Measurements from ENCODE around the gene LRRC56. TPM values are rescaled to one million over a fixed set of nuclear protein-coding genes. Genes with fewer than 3 reads are reported as not detected.
A peak's percentile ranks its signal among the peaks of the same experiment; 100 is the strongest.

Gene LRRC56
- total and polyA plus RNA-seq, 2 of the 13 experiments (the other 11 are each of a cell fraction or from before 2014, with no cell fraction given) = 0.11 to 0.29 TPM

DNA sequence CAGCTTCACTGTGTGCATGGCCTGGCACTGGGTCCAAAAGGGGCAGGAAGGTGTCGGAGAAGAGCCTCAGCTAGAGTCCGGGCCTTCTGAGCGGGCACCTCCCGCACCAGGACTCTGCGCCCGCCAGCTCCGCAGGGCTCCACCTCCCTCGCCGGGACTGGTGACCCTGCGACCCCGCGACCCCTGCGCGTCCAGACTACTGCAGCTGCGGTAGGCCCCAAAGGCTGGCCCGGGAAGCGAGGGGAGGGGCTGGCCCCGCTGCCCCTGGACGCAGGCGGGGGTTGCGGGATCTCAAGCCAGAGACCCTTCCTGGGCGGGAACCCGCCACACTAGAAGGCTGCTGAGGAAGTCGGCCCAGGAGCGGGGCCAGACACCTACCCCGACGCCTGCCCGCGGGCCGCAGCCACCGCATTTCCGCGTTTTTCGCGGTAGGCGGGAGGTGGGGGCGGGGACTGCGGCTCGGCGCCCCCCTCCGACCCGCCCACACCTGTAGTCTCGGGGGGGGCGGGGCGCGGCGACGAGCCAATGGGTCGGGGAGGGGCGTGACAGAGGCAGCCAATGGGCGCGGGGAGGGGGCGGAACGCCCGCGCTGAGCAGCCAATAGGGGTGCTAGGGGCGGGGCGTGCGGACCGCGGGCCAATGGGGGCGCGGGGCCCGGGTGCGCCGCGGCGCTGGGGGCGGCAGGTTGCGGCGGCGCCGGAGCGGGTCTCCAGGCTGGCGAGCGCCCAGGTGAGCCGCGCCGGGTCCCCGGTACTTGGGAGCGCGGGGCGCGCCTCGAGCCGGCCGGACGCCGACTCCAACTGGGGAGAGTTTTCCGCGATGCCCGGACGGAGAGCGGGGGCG lies 23.2 kb downstream of the LRRC56 start, which contains the start of the genes LMNTD2 and RASSF7 (continued):
- peak; percentile 86 for TF ChIP-seq TBX2 (CRISPR knock-in tag; IDR thresholded peaks at IDR 0.05; ENCODE audit: borderline replicate concordance)
- TF ChIP-seq, protein P1, sequence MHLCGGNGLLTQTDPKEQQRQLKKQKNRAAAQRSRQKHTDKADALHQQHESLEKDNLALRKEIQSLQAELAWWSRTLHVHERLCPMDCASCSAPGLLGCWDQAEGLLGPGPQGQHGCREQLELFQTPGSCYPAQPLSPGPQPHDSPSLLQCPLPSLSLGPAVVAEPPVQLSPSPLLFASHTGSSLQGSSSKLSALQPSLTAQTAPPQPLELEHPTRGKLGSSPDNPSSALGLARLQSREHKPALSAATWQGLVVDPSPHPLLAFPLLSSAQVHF (CRISPR knock-in tag; IDR thresholded peaks at IDR 0.05) = peak; percentile 45; the same call in 1 of the 2 replicates
- peak; percentile 79 for TF ChIP-seq SALL1 (CRISPR knock-in tag; IDR thresholded peaks at IDR 0.05)
- TF ChIP-seq, protein P2, sequence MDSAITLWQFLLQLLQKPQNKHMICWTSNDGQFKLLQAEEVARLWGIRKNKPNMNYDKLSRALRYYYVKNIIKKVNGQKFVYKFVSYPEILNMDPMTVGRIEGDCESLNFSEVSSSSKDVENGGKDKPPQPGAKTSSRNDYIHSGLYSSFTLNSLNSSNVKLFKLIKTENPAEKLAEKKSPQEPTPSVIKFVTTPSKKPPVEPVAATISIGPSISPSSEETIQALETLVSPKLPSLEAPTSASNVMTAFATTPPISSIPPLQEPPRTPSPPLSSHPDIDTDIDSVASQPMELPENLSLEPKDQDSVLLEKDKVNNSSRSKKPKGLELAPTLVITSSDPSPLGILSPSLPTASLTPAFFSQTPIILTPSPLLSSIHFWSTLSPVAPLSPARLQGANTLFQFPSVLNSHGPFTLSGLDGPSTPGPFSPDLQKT (CRISPR knock-in tag; IDR thresholded peaks at IDR 0.05; ENCODE audit: borderline replicate concordance) = no peak
- TF ChIP-seq AKAP8 (CRISPR knock-in tag; IDR thresholded peaks at IDR 0.05) = peak; percentile 37; the same call in 1 of the 2 replicates
- peak; percentile 72; the same call in 1 of the 2 replicates for TF ChIP-seq ZNF317 (CRISPR knock-in tag; IDR thresholded peaks at IDR 0.05)
- TF ChIP-seq SSRP1 (CRISPR knock-in tag; IDR thresholded peaks at IDR 0.05) = no peak
- TF ChIP-seq KLF11 (CRISPR knock-in tag; IDR thresholded peaks at IDR 0.05) = no peak
- TF ChIP-seq KDM2A (CRISPR knock-in tag; IDR thresholded peaks at IDR 0.05; ENCODE audit: borderline replicate concordance, low read depth) = peak; percentile 75
- TF ChIP-seq DMAP1 (CRISPR knock-in tag; IDR thresholded peaks at IDR 0.05) = peak; percentile 22
- peak; percentile 64 for TF ChIP-seq AGO2 (optimal IDR thresholded peaks at IDR 0.05; ENCODE audit: low read depth, low read length)
- peak; percentile 26; the same call in 1 of the 2 replicates for TF ChIP-seq ZNF224 (CRISPR knock-in tag; IDR thresholded peaks at IDR 0.05)
- peak; percentile 81 for TF ChIP-seq ZBTB25 (CRISPR knock-in tag; IDR thresholded peaks at IDR 0.05)
- TF ChIP-seq SOX6 (IDR thresholded peaks at IDR 0.05) = no peak
- peak; percentile 46; the same call in 1 of the 2 replicates for TF ChIP-seq SOX6 (CRISPR knock-in tag; IDR thresholded peaks at IDR 0.05)
- no peak for TF ChIP-seq FOSL1 (CRISPR knock-in tag; IDR thresholded peaks at IDR 0.05; ENCODE audit: borderline replicate concordance)
- peak; percentile 68; the same call in 1 of the 2 replicates for TF ChIP-seq GFI1 (CRISPR knock-in tag; IDR thresholded peaks at IDR 0.05; ENCODE audit: borderline replicate concordance)
- peak; percentile 89 for TF ChIP-seq ELF4 (CRISPR knock-in tag; IDR thresholded peaks at IDR 0.05; ENCODE audit: borderline replicate concordance)
- TF ChIP-seq FOXO1 (CRISPR knock-in tag; IDR thresholded peaks at IDR 0.05) = 0 out of 2 replicates have a peak, but pooled peaks have one; percentile 8
- no peak for TF ChIP-seq ZNF816 (CRISPR knock-in tag; IDR thresholded peaks at IDR 0.05; ENCODE audit: borderline replicate concordance)
- TF ChIP-seq NR2F1 (CRISPR knock-in tag; IDR thresholded peaks at IDR 0.05) = peak; percentile 87 to 94
- TF ChIP-seq EP300 (IDR thresholded peaks at IDR 0.05; ENCODE audit: low read depth in 2 of 2, low read length in 2 of 2) = no peak
- no peak for TF ChIP-seq EP300 (CRISPR knock-in tag; IDR thresholded peaks at IDR 0.05; ENCODE audit: borderline replicate concordance)
- TF ChIP-seq AGO1 (IDR thresholded peaks at IDR 0.05; ENCODE audit: low read depth, low read length, poor library complexity, severe bottlenecking) = peak; percentile 80
- TF ChIP-seq RARA (CRISPR knock-in tag; IDR thresholded peaks at IDR 0.05) = peak; percentile 81
- TF ChIP-seq, protein P3, sequence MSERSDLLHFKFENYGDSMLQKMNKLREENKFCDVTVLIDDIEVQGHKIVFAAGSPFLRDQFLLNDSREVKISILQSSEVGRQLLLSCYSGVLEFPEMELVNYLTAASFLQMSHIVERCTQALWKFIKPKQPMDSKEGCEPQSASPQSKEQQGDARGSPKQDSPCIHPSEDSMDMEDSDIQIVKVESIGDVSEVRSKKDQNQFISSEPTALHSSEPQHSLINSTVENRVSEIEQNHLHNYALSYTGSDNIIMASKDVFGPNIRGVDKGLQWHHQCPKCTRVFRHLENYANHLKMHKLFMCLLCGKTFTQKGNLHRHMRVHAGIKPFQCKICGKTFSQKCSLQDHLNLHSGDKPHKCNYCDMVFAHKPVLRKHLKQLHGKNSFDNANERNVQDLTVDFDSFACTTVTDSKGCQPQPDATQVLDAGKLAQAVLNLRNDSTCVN (CRISPR knock-in tag; IDR thresholded peaks at IDR 0.05; ENCODE audit: borderline replicate concordance) = peak; percentile 18; the same call in 1 of the 2 replicates
- TF ChIP-seq ZNF615 (CRISPR knock-in tag; IDR thresholded peaks at IDR 0.05; ENCODE audit: borderline replicate concordance) = peak; percentile 85; the same call in 1 of the 2 replicates
